ENCODE measurements around the gene PPIL3. TPM values are rescaled to one million over a fixed set of nuclear protein-coding genes. Genes with fewer than 3 reads are reported as not detected.

Gene PPIL3
- total RNA-seq, 1 donor from 2014 or later: 27.3 TPM

GRCh38 chr2:200864176-200865034 lies 24.5 kb downstream of the PPIL3 start, which contains the start of gene CLK1:
Gene CLK1 (minus strand): TSS chr2:200864658. CDS start chr2:200861862, 2,796 bp downstream.
- H3K27me3 ChIP-seq (ENCODE audit: low read depth): no peaks in the 10 kb centered on the region
- peaks cover 32% of the 10 kb centered on the region for H3K36me3 ChIP-seq
- H3K4me3 ChIP-seq: peak within 1 kb of the TSS; percentile 95
- TF ChIP-seq, protein P1, sequence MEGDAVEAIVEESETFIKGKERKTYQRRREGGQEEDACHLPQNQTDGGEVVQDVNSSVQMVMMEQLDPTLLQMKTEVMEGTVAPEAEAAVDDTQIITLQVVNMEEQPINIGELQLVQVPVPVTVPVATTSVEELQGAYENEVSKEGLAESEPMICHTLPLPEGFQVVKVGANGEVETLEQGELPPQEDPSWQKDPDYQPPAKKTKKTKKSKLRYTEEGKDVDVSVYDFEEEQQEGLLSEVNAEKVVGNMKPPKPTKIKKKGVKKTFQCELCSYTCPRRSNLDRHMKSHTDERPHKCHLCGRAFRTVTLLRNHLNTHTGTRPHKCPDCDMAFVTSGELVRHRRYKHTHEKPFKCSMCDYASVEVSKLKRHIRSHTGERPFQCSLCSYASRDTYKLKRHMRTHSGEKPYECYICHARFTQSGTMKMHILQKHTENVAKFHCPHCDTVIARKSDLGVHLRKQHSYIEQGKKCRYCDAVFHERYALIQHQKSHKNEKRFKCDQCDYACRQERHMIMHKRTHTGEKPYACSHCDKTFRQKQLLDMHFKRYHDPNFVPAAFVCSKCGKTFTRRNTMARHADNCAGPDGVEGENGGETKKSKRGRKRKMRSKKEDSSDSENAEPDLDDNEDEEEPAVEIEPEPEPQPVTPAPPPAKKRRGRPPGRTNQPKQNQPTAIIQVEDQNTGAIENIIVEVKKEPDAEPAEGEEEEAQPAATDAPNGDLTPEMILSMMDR (IDR thresholded peaks at IDR 0.05; ENCODE audit: borderline replicate concordance): no peak
- H3K4me1 ChIP-seq: peaks cover 78% of the 10 kb centered on the region
- intact Hi-C loops (cut with micrococcal nuclease): no loop called here
- DNase-seq: peak; percentile 98
- H3K27ac ChIP-seq (replicated peaks): peak within 1 kb of the TSS; percentile 100
- H3K9me3 ChIP-seq (replicated peaks): no peaks in the 10 kb centered on the region

DNA sequence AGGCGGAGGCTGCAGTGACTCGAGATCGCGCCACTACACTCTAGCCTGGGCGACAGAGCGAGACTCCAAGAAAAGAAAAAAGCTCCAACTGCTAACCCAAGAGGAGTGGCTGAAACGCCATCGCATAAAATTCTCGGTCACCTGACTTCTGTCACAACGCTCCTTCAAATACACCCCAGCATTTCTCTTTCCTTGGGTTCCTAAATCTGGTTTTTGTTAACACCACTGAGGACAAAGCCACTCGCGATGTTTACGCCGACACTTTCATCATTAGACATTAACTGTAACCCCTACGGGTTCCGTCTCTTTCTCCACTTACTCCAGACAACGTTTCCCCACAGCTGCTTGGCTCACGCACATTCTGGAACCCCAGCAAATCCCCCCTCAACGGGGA lies 25.1 kb downstream of the PPIL3 start:
- H3K27me3 ChIP-seq (ENCODE audit: low read depth): no peaks in the 10 kb centered on the region
- intact Hi-C loops (cut with micrococcal nuclease): no loop called here
- H3K4me1 ChIP-seq: peaks cover 84% of the 10 kb centered on the region
- TF ChIP-seq, protein P1 (IDR thresholded peaks at IDR 0.05; ENCODE audit: borderline replicate concordance): no peak
- peak overlapping the region; percentile 95 for H3K4me3 ChIP-seq
- H3K27ac ChIP-seq (replicated peaks): peak overlapping the region; percentile 100
- no peak for DNase-seq
- H3K36me3 ChIP-seq: peaks cover 38% of the 10 kb centered on the region
- H3K9me3 ChIP-seq (replicated peaks): no peaks in the 10 kb centered on the region

DNA sequence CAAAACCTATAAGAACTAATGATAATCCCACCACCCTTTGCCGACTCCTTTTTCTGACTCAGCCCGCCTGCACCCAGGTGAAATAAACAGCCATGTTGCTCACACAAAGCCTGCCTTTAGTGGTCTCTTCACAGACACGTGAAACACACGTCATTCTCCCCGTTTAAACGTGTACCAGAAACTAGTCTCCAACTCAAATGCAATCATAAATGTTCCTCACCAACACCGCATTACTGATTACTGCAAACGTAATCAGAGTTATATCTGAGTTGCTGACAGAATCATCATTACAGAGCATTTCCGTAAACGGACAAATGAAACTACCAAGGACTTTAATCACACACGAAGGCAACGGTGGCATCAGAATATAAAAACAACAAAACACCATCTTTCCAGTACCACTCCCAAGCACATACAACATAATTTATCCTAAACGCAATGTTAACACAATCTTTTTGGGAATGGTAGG lies 26.3 kb downstream of the PPIL3 start:
- peaks cover 96% of the 10 kb centered on the region for H3K4me1 ChIP-seq
- peak overlapping the region; percentile 100 for H3K27ac ChIP-seq (replicated peaks)
- TF ChIP-seq, protein P1 (IDR thresholded peaks at IDR 0.05; ENCODE audit: borderline replicate concordance): no peak
- peaks cover 50% of the 10 kb centered on the region for H3K36me3 ChIP-seq
- no peaks in the 10 kb centered on the region for H3K9me3 ChIP-seq (replicated peaks)
- intact Hi-C loops (cut with micrococcal nuclease): no loop called here
- no peaks in the 10 kb centered on the region for H3K27me3 ChIP-seq (ENCODE audit: low read depth)
- peak overlapping the region; percentile 95 for H3K4me3 ChIP-seq
- no peak for DNase-seq

- Histone ChIP-seq H3K36me3 (peaks cover 59% of the 10 kb centered on the region), H3K4me1 (peaks cover 97% of the 10 kb centered on the region), H3K4me3 (peak overlapping the region; percentile 95), H3K9me3 (replicated peaks) (no peaks in the 10 kb centered on the region), H3K27ac (replicated peaks) (peak overlapping the region; percentile 100), H3K27me3 (ENCODE audit: low read depth) (no peaks in the 10 kb centered on the region)
- DNase-seq: no peak
- TF ChIP-seq, protein P1 (IDR thresholded peaks at IDR 0.05; ENCODE audit: borderline replicate concordance): no peak
- intact Hi-C loops (cut with micrococcal nuclease): no loop called here
Measured at GRCh38 chr2:200861617-200862155, 27.2 kb downstream of the PPIL3 start.

DNA sequence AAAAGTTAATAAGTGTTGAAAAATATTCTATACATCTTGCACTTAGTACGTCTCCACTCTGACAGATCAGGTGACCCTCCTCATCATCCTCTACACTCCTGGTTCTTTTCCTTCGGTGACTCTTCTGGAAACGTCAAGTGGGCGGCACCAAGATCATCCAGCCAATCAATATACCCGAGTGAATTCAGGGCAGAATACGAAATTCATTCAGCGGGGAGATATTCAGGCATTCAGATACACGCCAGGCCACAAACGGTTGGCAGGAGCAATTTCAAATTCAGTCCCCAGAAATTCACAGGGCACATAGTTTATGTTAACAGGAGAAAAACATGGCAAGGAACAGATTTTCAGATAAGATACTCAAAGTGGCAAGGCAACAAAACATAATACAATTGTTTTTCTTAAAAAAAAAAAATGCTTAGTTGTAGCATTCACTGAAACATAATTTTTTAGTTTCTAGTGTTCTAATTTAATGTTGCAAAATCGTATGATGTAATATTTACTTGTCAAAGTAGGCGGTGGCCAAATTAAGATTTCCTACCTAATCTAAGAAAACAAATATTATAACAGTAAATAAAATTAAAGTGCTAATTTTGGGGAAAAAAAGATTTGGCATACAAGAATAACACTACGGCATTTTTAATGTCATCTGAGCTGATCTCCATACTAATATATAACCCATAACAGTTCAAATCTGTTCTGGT lies 28.6 kb downstream of the PPIL3 start:
- TF ChIP-seq, protein P1 (IDR thresholded peaks at IDR 0.05; ENCODE audit: borderline replicate concordance): no peak
- intact Hi-C loops (cut with micrococcal nuclease): no loop called here
- no peak for DNase-seq
- H3K36me3 ChIP-seq: peaks cover 74% of the 10 kb centered on the region
- no peaks in the 10 kb centered on the region for H3K27me3 ChIP-seq (ENCODE audit: low read depth)
- peak overlapping the region; percentile 18 for H3K27ac ChIP-seq (replicated peaks)
- no peaks in the 10 kb centered on the region for H3K9me3 ChIP-seq (replicated peaks)
- peak overlapping the region; percentile 95 for H3K4me3 ChIP-seq
- peaks cover 94% of the 10 kb centered on the region for H3K4me1 ChIP-seq

Data from left ventricle myocardium inferior (tissue), 1 donor.